Measurements from ENCODE around the gene KAT2A.

Gene KAT2A

GRCh38 chr17:42112552-42113176, 8.5 kb downstream of the KAT2A start, which contains the start of gene DHX58:
DHX58 (minus strand) TSS chr17:42112714; CDS start chr17:42111892, 822 bp downstream.
- no peak for DNase-seq

GRCh38 chr17:42111871-42112551, 9.2 kb downstream of the KAT2A start:
- DNase-seq: no peak

- DNase-seq: no peak
These were observed 9.9 kb downstream of the KAT2A start for GRCh38 chr17:42111265-42111636.

DNA sequence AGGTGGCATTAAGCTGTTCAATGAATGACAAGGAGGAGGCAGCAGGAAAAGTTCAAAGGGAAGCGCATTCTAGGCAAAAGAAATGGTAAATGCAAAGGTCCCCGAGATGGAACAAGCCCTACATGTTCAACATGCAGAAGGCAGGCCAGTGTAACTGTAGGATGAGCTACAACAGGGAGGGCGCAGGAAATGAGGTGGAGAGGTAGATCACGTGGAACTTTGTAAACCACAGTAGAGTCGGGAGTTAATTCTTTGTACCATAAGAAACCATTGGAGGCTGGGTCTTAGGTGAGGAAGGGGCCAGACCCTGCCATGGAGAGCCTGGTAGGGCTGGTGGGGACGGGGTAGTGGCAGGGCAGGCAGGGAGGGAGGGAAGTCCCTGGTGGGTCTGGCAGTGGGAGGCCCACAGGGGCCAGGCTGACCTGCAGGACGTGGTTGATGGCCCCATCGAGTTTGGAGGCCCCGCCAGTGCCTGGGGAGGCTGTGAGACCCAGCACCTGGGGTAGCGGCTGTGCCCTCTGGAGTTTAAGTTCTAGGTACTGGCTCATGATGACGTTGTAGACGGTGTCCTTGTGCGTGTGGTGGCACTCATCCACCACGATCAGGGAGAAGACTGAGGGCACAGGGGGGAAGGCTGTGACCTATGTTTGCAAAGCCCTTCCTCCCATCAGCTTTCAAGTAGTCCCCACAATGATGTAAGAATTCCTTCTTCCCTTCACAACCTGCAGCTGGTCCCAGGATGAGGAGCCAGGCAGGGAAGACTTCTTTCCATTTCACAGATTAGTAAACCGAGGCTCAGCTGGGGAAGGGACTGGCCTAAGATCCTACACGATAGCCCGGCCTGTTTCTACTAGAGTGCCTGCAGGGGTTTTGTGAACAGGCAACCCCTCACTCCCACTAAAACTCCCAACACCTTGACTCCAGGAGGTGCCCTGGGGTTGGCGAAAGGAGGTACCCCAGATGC, 10.6 kb downstream of the KAT2A start:
- no peak for DNase-seq

DNA sequence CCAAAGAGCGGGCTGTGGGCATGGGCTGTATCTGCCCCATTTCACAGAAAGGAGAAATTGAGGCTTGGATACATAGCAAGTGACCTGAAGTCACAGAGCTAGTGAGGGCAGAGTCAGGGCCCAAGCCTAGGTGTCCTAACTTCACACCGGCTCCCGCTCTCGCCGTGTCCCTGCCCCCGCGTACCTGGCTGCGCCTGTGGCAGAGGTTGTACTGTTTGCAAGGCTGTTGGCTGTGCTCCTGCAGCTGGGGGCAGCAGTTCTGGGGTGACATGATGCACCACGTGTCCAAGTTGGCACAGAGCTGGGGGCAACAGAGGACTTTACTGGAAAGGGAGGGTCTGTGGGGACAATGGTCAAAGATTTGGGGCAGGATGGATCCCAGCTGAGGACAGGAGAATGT, 12.1 kb downstream of the KAT2A start:
- DNase-seq: no peak

- peak; percentile 71 for DNase-seq
These were observed 13.3 kb downstream of the KAT2A start for GRCh38 chr17:42107597-42108576.

DNA sequence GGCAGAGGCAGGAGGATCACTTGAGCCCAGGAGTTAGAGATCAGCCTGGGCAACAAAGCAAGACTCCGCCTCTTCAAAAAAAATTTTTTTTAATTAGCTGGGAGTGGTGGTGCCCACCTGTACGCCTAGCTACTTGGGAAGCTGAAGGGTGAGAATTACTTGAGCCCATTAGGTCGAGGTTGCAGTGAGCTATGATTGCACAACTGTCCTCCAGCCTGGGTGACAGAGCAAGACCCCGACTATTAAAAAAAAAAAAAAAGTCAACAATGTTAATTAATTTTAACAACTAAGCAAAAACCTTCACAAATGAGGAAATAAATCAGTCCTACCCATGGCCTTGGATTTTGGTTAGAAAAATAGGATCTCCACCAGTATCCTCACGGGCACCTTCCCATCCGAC, 14.0 kb downstream of the KAT2A start:
- no peak for DNase-seq

DNA sequence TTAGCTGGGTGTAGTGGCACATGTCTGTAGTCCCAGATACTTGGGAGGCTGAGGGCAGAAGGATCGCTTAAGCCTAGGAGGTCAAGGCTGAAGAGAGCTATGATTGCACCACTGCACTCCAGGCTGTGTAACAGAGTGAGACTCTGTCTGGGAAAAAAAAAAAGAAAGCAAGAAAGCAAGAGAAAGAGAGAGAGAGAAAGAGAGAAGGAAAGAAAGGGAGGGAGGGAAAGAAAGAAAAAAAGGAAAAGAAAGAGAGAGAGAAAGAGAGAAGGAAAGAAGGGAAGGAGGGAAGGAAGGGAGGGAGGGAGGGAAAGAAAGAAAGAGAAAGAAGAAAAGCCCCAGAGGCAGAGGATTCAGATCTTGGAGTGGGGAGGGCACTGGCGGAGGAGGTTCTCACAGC, 15.2 kb downstream of the KAT2A start:
- no peak for DNase-seq

DNA sequence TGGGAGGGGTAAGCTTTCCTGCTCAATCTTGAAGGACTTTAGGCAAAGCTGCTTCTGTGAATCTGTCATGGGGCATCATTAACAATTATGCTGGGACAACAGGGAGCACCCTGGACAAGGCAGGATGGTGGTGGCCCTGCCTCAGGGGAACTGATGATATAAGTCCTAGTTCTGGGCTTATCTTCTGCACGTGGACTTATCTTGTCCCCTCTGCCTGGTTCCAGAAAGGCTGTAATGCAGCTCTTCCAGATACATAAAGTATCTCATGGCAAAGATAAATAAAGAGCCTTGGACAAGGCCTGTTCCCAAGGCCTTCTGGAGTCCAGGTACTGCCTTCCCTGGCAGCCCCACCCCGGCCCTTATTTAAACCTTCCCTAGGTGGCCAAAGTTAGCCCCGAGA, 16.9 kb downstream of the KAT2A start:
- DNase-seq: no peak

- DNase-seq: no peak
These were observed 17.8 kb downstream of the KAT2A start for GRCh38 chr17:42103221-42103954.

DNA sequence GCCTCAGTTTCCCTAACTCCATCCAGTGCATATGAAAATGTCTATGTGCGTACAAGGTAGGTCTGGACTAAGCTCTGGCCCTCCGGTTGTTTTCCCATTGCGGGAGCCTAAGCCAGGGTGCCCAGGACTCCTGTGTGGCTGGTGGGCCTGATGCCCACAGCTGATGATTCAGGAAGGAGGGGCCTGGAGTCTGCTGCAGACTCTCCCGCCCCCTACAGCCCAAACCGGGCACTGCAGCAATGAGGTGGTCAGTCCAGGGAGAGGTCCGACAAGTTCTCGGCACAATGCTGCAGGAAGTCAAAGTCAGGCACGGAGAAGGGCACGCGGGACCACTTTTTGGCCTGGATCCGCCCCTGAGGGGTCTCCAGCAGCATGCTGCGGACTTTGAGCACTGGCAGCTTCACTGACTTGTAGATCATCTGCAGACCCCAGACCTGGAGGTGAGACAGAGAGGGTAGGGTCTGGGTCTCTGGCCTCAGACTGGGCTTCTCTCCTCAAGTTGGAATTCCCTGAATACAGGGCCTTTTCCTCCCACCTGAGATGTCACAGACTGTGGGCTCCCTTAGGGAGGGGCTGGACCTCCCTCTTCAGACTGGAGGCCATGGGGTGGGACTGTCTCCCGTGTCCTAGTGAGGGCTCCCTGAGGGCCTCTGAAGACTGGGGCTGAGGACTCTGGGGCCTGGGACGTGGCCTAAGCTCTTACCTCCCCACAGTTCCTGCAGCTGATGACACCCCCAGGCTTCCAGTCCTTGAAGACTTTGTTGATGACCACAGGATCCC, 19.5 kb downstream of the KAT2A start:
- peak; percentile 13 for DNase-seq

GRCh38 chr17:42098730-42099399, 22.3 kb downstream of the KAT2A start:
- DNase-seq: no peak

DNA sequence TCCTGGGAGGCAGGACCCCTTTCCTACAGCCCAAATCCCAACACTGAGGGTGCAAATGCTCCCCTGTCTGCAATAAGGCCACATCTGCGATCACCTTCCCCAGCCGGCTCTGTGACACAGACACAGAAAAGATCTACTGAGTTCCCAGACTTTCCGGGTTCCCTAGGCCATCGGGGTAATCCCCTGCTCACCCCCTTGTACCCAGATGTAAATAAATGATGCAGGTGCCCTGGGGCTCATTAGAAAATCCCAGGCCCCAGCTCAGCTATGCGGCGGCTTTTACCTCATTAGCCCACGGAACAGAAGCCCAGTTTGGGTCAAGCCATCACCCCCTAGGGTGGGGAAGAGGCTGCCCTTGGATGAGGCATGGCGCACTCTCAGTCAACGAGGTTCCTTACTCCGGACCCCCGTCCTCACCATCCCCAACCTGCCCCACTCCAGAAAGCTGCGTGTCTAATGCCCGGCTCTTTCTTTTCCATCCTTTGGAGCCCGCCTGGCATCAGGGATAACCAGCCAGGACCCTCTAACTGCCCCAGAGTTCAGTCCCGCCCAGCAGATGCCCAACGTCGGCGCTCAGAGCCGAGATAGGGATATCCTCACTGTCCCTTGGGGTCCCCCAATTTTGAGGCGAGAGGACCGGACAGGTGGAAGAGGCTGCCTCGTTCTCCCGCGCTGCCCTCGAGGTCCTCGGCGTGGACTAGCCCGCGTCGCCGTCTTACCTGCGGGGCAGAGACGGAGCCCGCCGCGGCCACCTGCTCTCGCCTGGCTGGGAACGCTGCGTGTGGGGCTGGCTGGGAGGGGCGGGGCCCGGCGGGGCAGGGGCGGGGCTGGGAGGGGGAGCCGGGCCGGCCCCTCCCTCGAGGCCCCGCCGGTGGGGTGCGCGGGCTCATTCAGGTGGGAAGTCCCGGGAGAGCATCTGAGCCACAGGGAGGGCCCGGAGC, 23.2 kb downstream of the KAT2A start, which contains the start of gene ZNF385C:
Gene ZNF385C (minus strand): TSS at position 783 of the 941 bp plus-strand sequence. CDS start 35,417 bp downstream, outside the sequence.
- no peak for DNase-seq

DNA sequence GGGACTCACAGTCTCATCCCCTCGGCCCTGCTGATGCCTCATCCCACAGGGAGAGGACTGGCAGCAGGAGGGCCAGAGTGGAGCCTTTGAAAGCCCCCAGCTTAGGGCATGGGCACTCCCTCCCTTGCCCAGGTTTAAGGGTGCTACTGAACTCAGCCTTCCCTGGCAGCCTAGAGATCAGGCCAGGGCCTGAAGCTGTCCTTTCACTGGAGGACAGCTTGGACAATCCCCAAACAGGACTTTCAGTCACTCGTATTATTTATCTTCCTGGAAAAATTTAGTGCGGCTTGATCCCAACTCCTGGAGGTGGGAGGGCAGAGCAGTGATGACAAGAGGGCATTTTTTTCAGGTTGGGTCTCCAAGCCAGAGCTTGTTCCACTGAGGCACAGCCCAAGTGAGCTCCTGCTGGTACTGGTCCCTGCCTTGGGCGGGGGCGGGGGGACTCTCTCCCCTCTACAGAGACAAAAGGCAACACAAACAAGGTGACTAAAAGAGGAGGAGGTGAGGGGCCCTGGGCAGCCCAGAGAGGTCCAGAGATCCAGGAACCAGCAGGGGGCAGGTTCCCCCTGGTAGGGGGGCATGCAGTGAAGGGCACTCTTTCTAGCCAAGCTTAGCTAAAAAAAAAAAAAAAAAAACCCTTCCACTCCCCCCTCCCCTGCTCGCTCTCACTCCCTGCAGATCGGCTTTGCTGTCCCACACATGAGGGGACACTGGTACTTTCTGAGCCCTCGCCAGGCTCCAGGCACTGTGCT, 24.6 kb downstream of the KAT2A start:
- DNase-seq: no peak

DNA sequence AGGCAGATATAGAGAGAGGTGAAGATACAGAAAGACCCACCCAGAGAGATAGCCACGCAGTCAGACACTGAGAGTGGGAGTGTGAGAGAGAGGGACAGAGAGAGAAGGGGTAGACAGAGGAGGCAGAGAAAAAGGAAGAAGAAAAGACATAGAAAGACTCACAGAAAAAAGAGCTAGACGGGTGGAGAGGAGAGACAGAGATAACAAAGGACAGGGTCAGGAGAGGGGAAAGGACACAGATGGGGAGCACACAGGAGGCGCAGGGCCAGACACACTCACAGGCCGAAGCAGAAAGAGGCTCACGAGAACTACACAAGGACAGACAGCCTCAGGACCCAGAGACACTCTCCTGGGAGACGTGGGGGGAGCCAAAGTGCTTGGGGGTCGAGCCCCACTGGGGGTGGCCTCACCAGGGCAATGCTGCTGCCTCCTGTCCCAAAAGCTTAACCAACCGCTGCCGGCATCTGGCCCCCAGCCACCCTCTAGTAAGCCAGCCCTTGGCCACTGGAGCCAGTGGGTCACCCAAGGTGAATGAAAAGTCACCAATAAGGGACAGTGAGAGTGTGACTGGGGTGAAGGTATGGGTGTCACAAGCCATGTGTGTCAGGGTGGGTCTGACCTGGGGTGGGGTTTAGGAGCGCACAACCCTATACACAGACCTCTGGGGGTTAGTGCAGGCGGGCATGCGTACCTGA, 26.6 kb downstream of the KAT2A start:
- DNase-seq: no peak

GRCh38 chr17:42092939-42093338, 28.2 kb downstream of the KAT2A start:
- DNase-seq: no peak

All from NCI-H748 treated with DMSO at 0.1 percent for 48 hours (cell line).